Jurkat, Clone E6-1 (cell line): Measurements from ENCODE around the gene PLA2G6.
"Not testable (repeated sequence)": the region's sequence is repeated elsewhere in the genome, so short reads cannot be mapped to it uniquely, and the experiment has no call there.

Experiments
- DNase-seq: peaks from one replicate; pipeline ENCODE4 v3.0.0-alpha.2; 2011; ENCODE audit warnings: low read depth, low spot score
- H3K4me3 ChIP-seq: 2 replicates; pipeline ENCODE4 v1.5.1; 2011; ENCODE audit warnings: mild to moderate bottlenecking, low read length, control low read depth, moderate library complexity

The PLA2G6 gene

DNA sequence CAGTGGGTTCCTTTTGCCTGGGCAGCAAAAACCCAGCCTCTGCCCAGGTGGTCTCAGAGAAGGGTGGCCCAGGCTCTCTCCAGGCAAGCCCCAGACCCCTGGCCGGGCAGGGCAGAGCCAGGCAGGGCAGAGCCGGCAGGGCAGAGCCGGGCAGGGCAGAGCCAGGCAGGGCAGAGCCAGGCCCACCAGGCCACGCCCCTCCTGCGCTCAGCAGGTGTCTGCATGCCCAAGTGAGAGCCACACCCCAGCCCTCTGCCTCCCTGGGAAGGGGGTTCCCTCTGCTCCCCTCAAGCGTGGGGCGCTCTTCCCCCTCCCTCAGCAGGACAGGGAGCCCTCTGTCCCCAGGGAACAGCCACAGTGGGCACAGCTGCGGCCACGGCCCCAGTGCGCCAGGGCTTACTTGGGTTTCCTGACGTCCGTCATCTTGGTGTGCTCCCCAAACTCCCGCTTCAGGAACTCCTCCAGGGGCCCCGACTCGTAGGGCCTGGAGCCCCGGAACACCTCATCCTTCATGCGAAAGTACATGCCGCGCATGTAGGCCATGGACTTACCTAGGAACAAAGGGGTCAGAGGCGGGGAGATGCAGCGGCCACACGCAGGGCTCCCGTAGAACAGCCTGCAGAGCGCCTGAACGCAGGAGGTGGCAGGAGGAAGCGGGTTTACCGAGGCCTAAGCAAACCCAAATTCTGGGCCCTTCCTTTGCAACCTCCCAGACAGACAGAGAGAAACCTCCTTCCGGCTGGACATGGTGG, 61.1 kb downstream of the PLA2G6 start:
- H3K4me3 ChIP-seq = no peak overlapping the region
- DNase-seq = no peak

DNA sequence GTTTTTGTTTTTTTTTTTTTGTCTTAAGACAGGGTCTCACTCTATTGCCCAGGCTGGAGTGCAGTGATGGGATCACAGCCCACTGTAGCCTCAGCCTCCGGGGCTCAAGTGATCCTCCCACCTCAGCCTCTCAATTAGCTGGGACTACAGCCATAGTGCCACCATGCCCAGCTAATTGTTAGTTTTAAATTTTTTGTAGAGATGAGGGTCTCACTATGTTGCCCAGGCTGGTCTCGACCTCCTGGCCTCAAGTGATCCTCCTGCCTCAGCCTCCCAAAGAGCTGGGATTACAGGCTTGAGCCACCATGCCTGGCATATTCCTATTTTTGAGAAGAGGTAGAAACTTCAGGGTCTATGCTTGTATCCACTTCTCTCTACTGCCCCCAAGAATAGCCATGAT, 62.9 kb downstream of the PLA2G6 start:
- DNase-seq, H3K4me3 ChIP-seq: not testable (repeated sequence)

DNA sequence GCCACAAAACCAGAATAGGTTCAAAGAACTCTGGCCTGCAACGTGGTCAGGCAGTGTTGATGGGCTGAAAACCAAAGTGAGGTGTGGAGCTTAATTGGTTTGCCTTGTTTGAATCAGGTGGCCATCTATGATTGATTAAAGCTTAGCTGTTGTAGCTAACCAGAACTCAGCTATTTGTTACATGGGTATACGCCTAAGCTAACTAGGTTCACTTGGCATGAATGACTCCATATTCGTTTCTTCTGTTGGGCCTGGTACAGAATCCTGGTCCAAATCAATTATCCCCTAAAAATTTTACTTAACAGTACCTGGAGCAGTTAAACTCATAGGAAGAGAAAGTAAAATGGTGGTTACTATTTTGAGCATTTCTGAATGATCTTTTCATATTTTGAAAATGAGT, 63.4 kb downstream of the PLA2G6 start:
- no peak overlapping the region for H3K4me3 ChIP-seq
- no peak for DNase-seq

DNA sequence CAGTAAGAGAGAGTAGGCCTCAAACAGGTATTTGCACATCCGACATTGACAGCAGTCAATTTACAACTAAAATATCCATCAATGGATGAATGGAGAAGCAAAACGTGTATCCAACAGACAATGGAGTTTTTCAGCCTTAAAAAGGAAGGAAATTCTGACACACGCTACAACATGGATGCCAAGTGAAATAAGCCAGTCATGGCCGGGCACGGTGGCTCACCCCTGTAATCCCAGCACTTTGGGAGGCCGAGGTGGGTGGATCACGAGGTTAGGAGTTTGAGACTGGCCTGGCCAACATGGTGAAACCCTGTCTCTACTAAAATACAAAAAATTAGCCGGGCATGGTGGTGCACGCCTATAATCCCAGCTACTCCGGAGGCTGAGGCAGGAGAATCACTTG, 64.1 kb downstream of the PLA2G6 start:
- H3K4me3 ChIP-seq, DNase-seq: not testable (repeated sequence)

DNA sequence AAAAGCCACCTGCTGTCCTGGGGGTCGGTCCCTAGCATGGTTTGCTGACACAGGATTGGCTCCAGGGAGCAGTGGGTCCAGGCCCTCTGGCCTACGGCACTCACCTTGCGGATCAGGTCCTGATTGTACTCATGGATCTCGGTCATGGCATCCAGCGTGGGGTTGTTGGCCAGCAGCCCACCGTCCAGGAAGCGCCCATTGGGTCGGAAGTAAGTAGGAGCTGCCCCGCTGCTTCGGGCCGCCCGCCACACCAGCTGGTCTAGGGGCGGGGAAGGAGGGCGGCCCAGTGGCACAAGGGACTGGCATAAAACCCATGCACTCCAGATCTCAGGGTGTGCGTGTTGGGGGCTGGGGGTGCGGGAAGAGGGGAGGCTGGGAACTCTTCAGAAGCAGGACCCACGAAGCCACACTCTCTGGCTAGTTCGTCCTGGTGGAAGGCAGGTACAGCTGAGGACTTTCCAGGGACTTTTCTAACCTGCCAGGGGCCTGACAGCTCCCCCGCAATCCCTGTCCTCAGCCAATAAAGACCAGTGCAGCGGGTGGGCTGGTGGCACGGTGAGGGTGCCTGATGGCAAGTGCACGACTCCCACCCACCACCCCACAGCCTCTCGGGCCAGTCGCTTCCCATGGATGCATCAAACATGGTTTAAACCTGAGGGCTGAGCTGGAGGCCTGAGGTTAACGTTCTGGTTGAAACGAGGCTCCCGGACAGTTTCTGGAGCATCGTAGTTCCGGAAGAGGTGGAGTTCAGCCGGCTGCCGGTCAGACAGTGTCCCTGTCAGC, 66.0 kb downstream of the PLA2G6 start:
- DNase-seq = no peak
- H3K4me3 ChIP-seq = no peak overlapping the region

GRCh38 chr22:38114484-38115398, 66.9 kb downstream of the PLA2G6 start:
- H3K4me3 ChIP-seq = no peak overlapping the region
- peak; percentile 60 for DNase-seq

GRCh38 chr22:38112381-38112780, 69.2 kb downstream of the PLA2G6 start:
- H3K4me3 ChIP-seq = no peak overlapping the region

DNA sequence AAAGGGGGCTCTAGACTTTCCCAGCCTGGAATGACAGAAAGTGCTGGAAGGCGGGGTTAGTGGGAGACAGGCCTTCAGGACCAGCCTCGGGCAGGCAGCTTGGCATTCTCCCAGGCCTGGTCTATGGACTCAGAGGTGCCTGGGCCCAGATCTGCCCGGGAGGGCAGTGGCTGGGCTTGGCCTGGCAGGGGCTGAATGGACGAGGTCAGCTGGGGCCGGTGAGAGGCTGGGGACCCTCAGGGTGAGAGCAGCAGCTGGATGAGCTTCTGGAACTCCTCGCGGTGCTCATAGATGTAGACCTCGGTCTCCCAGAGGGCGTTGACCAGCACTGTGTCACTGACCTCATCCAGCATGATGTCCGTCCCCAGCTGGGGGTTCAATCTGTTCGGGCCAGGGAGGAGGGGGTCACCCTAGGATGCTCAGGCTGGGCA, 69.7 kb downstream of the PLA2G6 start:
- H3K4me3 ChIP-seq = no peak overlapping the region
- DNase-seq = no peak

More at GRCh38 chr22:38112381-38112780, 69.2 kb downstream of the PLA2G6 start:
- no peak for DNase-seq

GRCh38 chr22:38110863-38111852, 70.5 kb downstream of the PLA2G6 start:
- no peak overlapping the region for H3K4me3 ChIP-seq

GRCh38 chr22:38110008-38110862, 71.4 kb downstream of the PLA2G6 start, which contains the start of gene BAIAP2L2:
Gene BAIAP2L2 (minus strand): TSS chr22:38110684. CDS start chr22:38110525, 159 bp downstream.
- no peak for DNase-seq
- no peak within 1 kb of the TSS for H3K4me3 ChIP-seq

More at GRCh38 chr22:38110863-38111852, 70.5 kb downstream of the PLA2G6 start:
- no peak for DNase-seq

DNA sequence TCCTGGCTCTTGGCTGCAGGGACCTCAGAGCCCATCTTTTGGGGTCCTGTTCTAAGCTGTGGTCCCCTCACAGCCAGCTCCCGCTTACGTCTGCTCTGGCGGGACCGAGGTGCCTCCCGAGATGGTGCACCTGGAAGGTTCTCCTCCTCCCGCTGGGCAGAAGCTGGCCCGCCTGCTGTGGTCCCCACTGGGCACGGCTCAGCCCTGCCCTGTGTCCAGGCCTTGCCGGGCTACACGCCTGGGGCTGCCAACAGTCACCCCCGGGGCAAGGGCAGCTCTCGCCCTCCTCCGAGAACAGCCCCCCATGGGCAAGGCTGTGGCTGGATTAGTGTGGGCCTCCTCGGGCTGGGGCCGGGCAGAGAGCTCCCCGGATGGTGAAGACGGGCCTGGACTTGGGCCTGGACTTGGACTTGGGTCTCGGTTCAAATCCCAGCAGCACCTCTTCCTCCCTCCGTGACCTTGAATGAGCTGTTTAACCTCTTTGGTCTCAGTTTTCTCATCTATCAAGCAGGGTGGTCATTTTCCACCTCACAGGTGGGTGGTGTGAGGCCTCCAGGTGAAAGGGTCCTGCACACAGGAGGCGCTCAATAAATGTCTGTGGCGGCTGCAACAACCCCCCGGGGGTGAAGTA, 72.1 kb downstream of the PLA2G6 start:
- no peak overlapping the region for H3K4me3 ChIP-seq
- DNase-seq = no peak

- no peak overlapping the region for H3K4me3 ChIP-seq
- no peak for DNase-seq
Measured at GRCh38 chr22:38108561-38109319, 72.9 kb downstream of the PLA2G6 start.

DNA sequence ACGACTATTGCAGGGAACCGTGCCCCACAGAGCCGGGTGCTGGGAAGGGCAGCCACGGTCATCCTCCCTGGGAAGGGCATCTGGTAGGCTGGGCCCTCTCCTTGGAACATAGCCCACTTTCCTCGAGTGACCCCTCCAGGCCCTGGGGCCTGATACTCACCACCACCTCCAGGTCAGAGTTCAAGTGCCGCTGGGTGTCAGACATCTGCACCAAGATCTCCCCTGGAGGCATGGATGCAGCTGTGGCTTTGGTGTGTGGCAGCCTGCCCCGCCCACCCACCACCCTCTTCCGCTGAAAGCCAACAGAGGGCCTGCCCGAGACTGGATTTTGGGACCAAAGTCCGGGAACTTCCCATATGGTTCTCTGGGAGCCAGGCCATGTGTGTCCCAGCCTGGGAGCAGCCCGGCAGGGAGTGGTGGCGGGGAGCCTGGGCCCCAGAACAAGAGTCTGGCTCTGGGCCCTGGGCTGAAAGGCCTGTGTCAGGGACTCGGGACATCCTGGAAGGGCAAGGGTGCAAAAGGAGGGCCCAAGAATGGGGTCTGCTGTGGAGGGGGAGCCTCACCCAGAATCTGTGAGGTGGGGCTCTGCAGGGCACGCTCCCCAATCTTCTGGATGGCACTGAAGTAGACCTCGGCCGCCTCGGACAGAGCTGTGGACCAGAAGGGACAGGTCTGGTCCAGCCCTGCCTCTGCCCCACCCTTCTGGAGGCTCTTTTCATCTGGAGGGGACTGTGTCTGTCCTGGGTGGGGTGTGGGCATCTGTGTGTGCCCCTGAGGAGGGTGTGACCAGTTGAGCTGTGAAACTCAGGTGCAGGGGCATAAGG, 73.7 kb downstream of the PLA2G6 start:
- DNase-seq = no peak
- no peak overlapping the region for H3K4me3 ChIP-seq

DNA sequence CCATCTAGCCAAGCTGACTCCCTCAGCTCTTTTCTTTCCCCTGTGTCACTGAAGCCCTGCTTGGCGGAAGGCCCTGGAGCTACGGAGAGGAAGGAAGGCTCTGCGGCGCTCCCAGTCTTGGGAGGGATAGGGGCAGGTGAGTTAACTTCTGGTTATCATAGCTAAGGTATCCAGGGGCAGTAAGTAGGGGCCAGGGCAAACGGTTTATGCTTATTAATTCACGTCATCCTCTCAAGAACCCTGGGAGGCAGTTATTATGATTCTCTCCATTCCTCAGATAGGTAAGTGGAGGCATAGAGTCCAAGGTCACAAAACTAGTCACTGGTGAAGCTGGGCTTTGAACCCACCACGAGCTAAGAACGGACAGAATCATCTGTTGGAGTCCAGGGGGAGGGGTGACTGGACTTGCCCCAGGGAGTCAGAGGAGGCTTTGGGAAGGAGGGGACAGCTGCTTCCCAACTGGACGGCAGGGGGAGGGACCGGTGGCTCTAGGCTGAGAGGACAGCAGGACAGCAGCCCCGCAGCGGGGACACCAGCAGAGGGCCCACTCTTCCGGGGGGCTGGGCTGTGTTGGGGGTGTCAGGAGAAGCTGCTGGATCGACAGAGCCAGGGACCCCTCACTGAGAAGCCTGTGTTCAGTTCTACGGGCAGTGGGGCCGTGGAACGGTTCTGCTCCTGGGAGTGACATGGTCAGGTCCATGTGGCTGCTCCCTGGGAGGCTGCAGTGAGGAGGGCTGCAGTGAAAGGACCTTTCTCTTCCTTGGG, 74.6 kb downstream of the PLA2G6 start:
- H3K4me3 ChIP-seq = no peak overlapping the region
- no peak for DNase-seq

DNA sequence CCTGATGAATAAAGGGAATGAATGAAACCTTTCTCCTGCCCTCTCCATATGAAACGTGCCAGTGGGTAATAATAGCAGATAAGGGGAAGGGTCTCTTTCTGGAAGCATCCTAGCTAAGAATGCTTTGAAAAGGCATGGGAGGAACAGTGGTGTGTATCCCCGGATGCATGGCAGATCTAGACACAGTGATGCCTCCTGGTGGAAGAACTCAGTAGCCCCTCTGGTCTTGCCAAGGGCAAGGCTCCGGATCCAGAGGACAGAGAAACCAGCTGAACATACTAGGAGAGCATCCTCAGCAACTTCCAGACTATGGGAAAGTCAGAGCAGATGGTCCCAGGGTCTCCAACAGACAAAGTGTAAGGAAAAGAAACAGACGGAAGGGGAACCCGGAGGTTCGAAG, 77.5 kb downstream of the PLA2G6 start:
- H3K4me3 ChIP-seq = no peak overlapping the region
- peak; percentile 20 for DNase-seq
